Measurements from ENCODE around the gene ELK3.

Gene ELK3

DNA sequence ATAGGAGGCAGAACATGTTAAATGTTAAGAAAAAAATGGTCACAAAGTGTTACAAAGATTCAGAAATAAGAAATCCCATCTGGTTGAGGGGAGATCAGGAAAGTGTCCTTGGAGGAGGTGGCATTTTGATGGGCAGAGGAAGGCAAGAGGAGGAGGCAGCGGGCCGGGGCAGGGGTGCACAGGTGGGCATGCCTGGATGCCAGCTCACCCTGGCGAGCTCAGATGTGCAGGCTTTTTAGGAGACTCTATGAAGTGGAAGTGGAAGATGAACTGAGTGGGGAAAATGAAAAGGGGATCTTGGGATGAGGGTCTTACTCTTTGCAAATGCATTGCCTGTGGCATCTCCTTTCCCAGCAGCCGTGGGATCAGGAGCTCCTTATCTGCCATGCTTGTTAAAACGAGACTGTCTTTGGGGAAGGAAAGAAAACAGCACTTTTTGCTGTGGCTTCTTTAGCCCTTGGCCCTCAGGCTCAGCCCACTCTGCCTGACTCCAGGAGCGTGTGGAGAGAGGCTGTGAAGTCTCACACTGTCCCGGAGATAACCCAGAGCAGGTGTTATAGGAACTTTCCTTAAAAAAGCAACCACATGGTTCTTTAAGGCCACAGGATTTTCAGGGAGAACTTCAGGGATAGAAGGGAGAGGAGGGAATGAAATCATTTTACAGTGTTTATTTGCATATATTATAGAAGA lies 62.6 kb downstream of the ELK3 start:
- in situ Hi-C loops (cut with MboI; ENCODE audit: low sequenced_read_pairs): no loop called here

DNA sequence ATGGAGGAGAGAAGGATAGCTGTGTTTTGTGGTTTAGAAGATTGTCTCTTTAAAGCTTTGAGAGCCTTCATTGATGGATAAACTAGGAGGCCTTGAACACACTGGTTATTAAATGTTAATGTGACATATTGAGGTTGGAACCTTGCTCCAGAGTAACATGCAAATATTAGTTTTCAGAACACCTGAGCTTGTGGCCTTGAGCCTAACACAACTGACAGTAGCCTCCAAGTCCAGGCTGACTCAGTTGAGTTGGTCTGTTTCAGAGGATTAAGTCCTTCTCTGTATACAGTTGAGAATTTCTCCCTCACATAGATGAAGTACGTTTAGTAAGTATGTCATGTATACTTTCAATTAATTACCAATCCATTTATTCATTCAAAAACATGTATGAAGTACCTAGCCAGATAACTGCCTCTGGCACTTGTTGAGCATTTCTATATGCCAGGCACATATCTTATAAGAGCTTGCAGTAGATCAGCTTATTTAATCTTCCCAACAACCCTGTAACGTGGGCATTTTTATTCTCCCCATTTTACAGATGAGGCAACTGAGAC lies 63.5 kb downstream of the ELK3 start:
- in situ Hi-C loops (cut with MboI; ENCODE audit: low sequenced_read_pairs): no loop called here

DNA sequence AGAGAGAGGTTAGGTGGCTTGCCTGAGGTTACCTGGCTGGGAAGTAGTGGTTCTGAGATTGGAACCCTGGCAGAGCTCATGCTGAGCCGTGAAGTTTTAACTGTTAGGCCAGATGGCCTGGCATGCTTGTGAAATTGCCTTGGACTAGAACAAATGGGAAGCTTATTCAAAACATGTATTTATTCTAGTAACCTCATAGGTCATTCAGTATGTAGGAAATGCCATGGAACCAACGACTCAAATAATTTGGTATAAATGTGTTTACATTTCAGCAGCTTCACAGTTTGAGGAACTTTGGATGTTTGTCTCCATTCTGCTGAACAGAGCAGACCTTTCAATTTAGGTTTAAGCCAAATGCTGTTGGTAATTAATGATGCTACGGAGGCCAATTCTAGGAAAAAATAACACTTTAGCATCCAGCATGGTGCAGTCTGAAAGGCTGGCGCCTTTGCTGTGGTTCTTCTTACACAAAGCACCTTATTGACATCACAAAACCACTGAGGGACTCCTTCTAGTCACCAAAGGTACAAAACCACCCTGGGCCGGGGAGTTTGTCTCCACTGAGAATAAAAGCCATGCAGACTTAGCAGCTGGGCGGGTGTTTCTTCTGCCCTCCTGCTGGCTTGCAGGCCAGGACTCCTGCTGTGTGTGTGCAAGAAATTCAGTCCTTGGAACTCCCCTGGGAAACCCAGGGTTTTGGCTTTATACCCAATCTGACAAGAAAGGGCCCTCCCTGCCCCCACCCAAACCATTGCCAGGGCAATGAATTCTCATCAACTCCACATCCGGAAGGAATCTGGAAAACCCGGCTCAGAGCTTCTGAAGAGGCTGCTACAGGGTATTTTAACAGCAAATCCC lies 64.2 kb downstream of the ELK3 start:
- in situ Hi-C loops (cut with MboI; ENCODE audit: low sequenced_read_pairs): no loop called here

DNA sequence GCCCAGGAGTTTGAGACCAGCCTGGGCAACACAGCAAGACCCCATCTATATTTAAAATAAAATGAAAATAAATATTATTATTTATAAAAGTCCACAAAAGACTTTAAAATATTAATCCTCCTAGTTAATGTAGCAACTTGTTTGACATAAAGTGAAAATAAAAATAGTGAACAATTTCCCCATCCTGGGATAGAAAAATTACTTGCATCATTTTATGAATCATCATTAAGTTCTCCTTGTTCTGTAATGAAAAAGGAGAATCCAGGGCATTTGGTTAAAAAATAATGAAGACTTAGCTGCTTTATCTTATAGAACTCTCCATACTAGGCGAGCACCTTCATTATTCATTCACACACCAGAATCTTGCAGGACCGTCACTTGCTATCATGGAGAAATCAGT lies 66.1 kb downstream of the ELK3 start:
- in situ Hi-C loops (cut with MboI; ENCODE audit: low sequenced_read_pairs): no loop called here

DNA sequence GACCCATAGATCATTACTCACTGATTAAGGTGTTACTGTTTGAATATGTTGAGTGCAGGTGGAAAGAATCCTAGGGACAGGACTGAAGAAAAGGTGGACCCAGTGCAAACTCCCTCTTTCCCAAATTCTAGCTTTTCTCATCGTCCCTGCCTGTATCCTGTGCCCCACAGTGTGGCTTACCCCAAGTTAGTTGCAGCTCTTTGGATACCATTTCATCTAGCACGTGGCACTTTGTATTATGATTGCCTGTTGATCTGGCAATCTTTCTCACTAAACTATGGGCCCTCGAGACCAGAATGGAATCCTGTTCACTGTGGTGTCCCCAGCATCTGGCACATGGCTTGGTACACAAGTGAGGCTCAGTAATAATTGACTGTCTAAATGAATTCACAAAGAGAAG lies 66.5 kb downstream of the ELK3 start:
- in situ Hi-C loops (cut with MboI; ENCODE audit: low sequenced_read_pairs): no loop called here

DNA sequence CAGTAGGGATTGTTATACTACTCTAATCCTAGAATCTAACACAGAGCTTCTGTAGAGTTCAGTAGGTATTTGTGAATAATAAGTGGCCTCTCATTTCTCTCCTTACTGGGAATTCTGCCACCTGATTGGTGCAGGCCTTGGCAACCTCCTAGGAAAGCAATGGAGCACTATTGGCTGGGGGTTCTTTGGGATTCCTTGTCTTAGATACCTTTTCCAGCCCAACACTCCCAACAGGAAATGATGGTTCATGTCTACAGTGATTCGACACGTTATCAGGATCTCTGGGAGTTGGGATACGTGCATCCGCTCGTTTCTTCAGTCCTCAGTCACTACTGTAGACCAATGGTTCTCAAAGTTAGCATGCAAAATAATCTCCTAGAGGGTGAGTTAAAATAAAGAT lies 67.4 kb downstream of the ELK3 start:
- in situ Hi-C loops (cut with MboI; ENCODE audit: low sequenced_read_pairs): no loop called here

DNA sequence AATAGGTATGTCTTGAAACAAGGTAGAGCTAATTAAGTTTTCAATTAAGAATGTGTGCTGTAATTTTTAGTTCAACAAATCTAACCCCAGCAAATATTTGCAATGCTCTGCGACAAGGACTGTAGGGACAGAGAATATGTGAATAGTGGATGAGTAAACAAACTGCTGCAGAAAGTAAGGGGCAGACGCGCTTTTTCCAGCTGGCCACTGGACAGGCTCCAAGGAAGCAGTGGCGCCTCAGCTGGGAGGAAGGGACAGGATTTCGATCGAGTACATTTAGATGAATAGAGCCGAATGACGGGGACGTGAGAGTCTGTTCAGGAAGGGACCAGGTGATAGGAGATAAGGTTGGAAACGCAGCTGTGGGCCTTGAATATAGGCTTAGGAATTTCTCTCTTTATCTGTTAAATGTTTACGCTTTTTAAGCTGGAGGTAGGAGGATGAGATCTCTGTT lies 69.3 kb downstream of the ELK3 start:
- in situ Hi-C loops (cut with MboI; ENCODE audit: low sequenced_read_pairs): no loop called here

DNA sequence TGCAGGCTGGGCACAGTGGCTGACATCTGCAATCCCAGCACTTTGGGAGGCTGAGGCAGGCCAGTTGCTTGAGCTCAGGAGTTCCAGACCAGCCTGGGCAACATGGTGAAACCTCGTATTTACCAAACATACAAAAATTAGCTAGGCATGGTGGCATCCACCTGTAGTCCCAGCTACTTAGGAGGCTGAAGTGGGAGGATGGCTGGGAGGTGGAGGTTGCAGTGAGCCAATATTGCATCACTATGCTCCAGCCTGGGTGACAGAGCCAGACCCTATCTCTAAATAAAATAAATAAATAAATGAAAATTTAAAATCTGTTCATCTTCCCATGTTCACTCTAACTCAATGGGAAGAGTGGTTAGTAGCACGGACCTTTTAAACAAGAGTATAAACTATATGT lies 71.2 kb downstream of the ELK3 start:
- in situ Hi-C loops (cut with MboI; ENCODE audit: low sequenced_read_pairs): no loop called here

DNA sequence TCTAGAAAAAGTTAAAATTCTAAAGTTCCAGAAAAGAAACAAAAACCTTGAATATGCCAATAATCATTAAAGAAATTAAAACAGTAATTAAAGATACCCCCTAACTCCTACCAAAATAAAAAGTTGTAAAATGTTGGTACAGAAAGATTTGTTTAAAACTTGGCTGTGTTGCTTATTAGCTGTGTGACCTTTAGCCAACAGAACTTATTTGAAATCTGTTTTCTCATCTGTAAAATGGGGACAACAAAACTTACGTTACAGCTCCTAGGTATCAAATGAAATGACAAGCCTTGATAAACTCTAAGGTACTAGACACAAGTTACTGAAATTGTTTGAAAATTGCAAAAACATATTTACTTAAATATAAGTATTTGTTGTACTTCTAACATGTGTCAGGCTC lies 71.7 kb downstream of the ELK3 start:
- in situ Hi-C loops (cut with MboI; ENCODE audit: low sequenced_read_pairs): no loop called here

DNA sequence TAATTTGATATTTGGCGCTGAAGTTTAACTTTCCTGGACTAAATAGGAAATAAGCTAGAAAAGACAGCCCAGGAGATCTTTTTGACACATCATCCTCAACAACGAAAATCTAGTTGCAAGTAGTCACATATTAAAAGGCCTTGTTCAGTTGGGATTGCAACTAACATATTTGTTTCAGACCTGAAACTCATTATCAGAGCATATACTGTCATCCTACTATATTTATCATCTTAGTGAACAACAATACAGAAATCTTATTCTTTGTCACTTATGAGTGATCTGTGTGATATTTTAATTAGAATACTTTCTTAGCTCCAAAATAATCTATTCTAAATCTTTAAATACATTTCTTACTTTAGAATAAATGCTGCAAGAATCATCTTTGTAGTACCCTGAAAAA lies 72.1 kb downstream of the ELK3 start:
- in situ Hi-C loops (cut with MboI; ENCODE audit: low sequenced_read_pairs): no loop called here

DNA sequence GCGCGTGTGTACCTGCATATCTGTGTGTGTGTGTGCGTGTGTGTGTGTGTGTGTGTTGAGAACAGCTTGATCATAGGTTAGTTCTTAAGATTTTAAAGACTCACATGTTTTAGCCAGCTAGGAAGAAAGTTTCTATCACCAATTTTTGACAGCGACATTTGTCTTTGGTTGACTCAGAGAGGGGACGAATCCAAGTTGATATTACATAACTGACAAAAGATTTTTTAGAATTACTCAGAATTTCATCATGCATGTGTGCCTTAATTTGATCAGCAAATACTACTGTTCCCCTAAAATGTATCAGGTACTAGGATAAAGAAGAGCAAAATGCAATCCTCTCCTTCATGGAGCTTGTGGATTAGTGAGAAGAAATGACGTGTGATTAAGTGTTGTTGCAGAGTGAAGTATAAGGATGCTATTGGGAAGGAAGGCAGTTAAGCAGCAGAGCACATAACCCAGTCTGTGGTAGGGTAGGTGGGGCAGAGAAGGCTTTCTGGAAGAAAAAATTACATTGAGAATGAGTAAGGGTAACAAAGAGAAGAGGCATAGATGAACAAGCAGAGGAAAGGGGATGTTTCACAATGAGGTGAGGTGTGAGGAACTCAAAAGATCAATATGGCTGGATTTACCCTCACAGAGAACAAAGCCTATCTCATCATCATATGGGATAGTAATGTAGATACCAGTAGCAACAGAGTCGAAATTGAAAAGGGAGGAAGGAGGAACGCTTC lies 77.5 kb downstream of the ELK3 start:
- in situ Hi-C loops (cut with MboI; ENCODE audit: low sequenced_read_pairs): no loop called here

DNA sequence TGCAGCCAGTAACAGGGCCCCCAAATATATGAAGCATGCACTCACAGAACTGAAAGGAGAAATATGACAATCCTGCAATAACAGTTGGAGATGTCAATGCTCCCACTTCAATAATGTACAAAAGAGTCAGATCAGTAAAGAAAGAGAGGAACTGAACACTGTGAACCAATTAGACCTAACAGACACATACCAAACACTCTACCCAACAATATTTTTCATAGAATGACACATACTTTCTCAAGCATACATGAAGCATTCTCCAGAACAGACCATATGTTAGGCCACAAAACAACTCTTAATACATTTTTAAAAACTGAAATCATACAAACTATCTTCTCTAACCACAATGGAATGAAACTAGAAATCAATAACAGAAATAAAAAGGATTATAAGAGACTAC lies 80.2 kb downstream of the ELK3 start:
- in situ Hi-C loops (cut with MboI; ENCODE audit: low sequenced_read_pairs): no loop called here

DNA sequence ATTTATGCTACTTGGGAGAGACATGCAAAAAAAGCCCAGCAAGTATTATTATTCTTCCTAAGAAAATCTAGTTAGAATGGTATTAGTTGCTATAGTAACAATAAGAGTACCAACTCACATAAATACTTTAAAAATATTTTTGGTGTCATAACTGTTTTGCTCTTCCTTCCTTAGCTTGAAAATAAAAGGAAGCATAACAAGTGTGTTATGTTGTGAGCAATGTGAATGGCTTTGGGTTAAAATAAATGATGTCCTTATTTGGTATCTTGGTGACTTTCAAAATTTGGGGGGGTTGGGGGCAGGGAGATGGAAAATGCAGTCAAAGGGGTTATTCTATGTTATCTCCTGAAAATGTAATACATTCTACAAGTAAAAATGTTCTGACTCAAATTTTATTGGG lies 91.0 kb downstream of the ELK3 start:
- in situ Hi-C loops (cut with MboI; ENCODE audit: low sequenced_read_pairs): no loop called here

DNA sequence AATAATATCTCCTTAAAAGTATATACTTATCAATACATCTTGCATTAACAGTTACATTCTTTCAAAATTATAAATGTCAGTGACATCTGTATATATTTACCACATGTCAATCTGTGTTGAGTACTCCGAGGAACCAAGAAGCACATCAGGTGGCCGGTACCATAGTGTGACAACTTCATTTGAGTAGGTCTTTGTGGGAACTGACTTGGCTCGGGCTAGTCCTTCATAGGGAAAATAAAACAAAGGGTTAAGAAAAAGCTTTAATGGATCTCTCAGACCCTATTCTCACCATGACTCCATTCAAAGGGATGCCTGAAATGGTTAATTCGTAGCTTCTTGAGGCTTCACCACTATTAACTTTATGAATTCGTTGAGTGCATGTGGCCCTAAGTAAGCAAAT lies 94.9 kb downstream of the ELK3 start:
- in situ Hi-C loops (cut with MboI; ENCODE audit: low sequenced_read_pairs): no loop called here

DNA sequence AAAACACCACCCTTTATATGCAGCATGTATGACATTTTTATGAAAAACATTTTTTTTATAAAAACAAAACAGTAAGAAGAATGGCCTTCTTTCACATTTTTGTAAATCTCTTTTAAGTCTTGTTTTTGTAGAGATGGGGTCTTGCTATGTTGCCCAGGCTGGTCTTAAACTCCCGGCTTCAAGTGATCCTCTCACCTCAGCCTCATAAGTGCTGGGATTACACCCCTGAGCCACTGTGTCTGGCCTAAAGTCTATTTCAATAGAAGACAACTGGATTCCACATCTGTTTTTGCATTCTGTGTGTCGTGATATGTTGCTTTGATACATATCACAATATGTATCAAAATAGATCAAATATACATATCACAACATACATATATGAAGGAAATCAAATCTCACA lies 98.9 kb downstream of the ELK3 start:
- in situ Hi-C loops (cut with MboI; ENCODE audit: low sequenced_read_pairs): no loop called here

DNA sequence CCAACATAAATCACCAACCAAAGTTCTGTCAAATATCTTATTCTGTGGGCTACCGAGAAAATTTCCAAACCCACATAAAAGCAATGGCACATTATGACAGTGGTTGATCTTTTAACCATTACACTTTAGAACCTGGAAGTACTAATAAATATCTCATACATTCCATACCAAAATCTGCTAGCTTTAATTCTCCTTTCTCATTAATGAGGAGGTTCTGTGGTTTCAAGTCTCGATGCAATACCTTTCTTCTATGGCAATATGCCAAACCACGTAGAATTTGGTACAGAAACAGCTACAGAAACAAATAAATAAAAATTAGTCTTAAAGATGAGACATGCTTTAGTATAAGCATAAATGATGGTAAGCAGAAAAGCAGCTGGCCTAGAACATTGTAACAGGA lies 100.7 kb downstream of the ELK3 start:
- in situ Hi-C loops (cut with MboI; ENCODE audit: low sequenced_read_pairs): no loop called here

DNA sequence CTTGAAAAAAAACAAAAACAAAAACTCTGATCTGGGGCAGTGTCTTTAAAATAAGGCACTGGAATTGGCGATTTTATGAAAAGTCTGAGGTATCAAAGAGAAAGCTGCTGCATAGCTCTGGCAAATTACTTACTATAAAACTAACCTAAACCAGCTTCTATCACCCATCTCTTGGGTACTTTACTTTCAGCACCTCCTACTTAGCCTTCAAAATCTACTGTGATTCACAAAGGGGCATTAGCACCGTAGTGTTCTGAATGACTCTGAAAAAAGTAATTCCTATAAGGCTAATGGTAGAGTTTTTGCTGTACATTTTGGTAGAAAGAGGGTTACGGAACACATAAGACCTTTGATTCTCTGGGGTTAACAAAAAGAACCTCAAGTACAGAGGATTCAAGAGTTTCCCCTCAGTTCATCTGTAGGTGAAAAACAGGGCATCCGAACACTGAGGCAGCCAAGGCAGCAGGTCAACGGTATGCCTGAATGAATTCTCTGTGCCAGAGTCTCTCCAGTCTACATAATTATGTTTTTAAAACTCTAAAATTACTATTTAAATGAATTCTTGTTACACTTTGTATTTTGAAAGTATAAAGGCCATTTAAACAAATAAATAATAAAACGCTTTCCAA lies 101.5 kb downstream of the ELK3 start:
- in situ Hi-C loops (cut with MboI; ENCODE audit: low sequenced_read_pairs): no loop called here

DNA sequence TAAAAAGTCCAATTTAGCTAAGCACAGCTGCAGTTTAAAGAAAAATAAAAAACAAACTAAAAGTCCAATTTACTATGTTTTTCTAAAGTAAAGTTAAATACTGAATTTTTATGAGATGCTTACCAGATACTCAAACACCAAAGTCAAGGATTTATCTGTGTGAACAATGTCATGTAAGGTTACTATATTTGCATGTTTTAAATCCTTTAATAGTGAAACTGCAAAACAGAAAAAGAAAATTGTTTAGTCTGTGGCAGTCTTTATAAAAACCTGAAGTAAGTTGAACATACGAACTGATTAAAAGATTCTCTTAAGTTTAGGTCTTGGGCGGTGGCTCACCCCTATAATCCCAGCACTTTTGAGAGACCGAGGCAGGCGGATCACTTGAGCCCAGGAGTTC lies 103.3 kb downstream of the ELK3 start:
- in situ Hi-C loops (cut with MboI; ENCODE audit: low sequenced_read_pairs): no loop called here

DNA sequence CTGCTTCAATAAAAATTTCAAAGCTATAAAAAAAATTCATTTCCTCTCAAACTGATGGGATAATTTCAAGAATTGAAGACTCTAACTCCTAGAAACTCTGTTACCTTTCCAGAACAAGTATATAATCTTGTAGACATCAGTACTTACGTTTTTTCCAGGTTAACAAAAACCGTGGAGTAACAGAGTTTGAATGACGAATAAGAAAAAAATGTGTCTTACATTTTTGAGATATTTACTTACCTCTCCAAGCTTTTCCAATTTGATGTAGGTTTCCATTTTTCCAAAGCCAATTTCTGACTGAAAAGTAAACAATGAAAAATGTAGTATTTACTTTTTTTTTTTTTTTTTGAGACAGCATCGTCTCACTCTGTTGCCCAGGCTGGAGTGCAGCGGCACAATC lies 105.9 kb downstream of the ELK3 start:
- in situ Hi-C loops (cut with MboI; ENCODE audit: low sequenced_read_pairs): no loop called here

DNA sequence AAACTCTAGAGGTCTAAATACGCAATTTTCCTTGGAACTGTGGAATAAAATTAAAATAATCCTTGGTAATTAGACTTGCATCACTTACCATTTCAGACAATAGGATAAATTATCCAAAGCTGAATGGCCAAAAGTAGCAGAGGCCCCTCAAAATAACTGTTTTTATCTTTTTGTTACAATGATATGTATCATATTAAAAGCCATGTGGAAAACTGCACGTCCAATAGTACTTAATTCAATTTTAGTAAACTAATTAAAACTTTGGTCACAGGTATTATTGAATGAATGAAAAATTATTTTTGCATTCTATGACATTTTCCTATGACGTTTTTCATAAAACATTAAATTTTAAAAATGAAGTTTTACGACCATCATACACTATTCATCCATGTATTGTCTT lies 107.6 kb downstream of the ELK3 start:
- in situ Hi-C loops (cut with MboI; ENCODE audit: low sequenced_read_pairs): no loop called here

DNA sequence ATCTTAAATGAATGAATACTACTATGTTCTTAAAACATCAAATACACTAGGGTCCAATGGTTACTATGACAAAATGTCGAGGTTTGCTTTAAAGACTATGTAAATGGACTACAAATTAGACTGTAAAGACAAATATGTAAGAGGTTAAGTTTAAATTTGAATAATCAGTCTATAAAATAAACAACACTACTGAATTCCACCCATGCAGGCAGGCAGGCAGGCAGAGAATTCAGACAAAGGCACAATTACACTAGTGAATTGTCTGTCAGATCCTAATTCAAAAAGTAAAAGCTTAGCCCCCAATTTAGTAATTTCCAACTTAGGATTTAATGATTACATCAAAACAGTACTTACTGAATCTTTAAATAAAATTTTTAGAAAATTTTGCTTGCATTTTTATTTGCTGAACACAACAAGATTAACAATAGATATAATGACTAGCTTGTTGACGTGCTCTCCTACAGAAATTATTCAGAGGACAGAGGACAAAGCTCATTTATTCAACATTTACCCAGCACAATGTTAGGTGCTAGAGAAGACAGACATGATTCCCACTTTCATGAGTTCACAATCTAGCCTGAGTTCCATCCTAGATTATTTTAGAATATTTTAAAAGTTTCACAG lies 108.6 kb downstream of the ELK3 start:
- in situ Hi-C loops (cut with MboI; ENCODE audit: low sequenced_read_pairs): no loop called here

Measured in hTERT RPE-1 (cell line).